GM12891 (cell line): Measurements from ENCODE around the gene CCDC178.
A peak's percentile ranks its signal among the peaks of the same experiment; 100 is the strongest.

Experiments
- DNase-seq: peaks from one replicate; pipeline ENCODE4 v3.0.0; 2011; ENCODE audit warnings: low spot score; ENCODE audit not compliant: insufficient read length
- FAIRE-seq: peaks from 2 replicates; lab custom pipeline; 2011; peaks lifted over from hg19 to GRCh38; lab: Jason Lieb, UNC
- PAX5 ChIP-seq: IDR thresholded peaks from 2 replicates; pipeline ENCODE4 v1.6.1; 2011; ENCODE audit warnings: low read length, moderate library complexity, mild to moderate bottlenecking; ENCODE audit not compliant: insufficient read depth, severe bottlenecking
- POLR2A ChIP-seq: IDR thresholded peaks from 2 replicates; pipeline ENCODE4 v1.6.1; 2011; ENCODE audit warnings: low read depth, low read length, control low read depth
- POLR2AphosphoS5 ChIP-seq: IDR thresholded peaks from 2 replicates; pipeline ENCODE4 v1.6.1; 2011; ENCODE audit warnings: low read depth, low read length, control low read depth
- POU2F2 ChIP-seq: IDR thresholded peaks from 2 replicates; pipeline ENCODE4 v1.6.1; 2011; ENCODE audit warnings: low read depth, mild to moderate bottlenecking, control low read depth, low read length, moderate library complexity
- SPI1 ChIP-seq: IDR thresholded peaks from 2 replicates; pipeline ENCODE4 v1.6.1; 2011; ENCODE audit warnings: low read depth, low read length, control low read depth
- TAF1 ChIP-seq: IDR thresholded peaks from 2 replicates; pipeline ENCODE4 v1.6.1; 2011; ENCODE audit warnings: low read depth, low read length, control low read depth

CCDC178 gene

DNA sequence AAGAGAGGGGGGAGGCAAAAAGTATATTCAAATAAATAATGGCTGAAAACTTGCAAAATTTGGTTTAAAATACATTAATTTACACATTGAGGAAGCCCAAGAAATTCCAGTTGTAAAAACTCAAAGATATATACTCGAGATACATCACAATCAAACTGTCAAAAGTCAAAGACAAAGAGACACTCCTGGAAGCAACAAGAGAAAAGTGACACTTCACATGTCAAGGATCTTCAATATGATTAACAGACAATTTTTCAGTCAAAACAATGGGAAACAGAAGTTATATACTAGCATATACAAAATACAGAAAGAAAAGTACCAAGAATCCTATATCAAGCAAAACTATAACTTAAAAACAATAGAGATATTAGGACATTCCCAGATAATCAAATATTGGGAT lies 170.2 kb downstream of the CCDC178 start:
- FAIRE-seq (no peak), DNase-seq (no peak)
- TF ChIP-seq PAX5 (no peak), POLR2AphosphoS5 (no peak), POLR2A (no peak), POU2F2 (no peak), SPI1 (no peak), TAF1 (no peak)

DNA sequence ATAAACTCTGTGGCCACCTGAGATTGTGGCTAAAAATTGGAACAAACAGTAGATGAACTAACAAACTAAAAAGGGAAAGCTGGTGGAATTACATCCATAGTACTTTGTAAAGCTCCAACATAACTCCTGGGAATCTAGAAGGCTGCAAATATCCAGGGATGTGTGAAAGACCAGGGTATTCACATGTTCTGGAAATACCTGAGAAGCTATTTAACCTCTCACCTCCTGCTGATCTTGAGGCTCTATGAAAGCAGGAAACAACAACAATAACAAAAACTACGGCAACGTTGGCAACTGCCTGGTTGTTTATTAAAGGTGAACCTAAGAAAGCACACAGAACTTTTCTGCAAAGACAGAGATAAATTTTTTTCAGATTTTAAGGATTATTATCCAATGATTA lies 171.3 kb downstream of the CCDC178 start:
- no peak for FAIRE-seq
- no peak for TF ChIP-seq TAF1
- no peak for TF ChIP-seq POU2F2
- TF ChIP-seq PAX5 = no peak
- no peak for TF ChIP-seq POLR2A
- DNase-seq = no peak

- FAIRE-seq = no peak
- no peak for DNase-seq
- no peak for TF ChIP-seq POLR2A
Measured at GRCh38 chr18:33264566-33264965, 176.0 kb downstream of the CCDC178 start.

GRCh38 chr18:33239298-33239697 lies 201.2 kb downstream of the CCDC178 start:
- no peak for TF ChIP-seq POLR2AphosphoS5
- TF ChIP-seq POLR2A = no peak
- TF ChIP-seq POU2F2 = no peak
- TF ChIP-seq TAF1 = no peak
- TF ChIP-seq PAX5 = no peak
- no peak for TF ChIP-seq SPI1
- no peak for DNase-seq
- FAIRE-seq = no peak

DNA sequence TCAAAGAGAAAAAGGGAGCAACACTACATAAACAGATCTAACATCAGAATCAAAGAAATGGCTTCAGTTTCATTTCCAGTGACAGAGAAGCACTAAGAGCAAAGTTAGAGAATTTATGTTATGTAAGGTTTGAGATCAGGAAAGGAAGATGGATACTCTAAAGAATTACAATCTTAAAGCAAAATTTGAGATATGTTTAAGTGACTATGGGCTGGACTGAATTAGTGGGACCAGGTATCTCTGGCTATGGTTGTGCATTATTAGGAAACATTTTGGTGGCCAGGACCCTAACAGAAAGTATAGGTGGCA lies 208.2 kb downstream of the CCDC178 start:
- no peak for DNase-seq
- TF ChIP-seq POU2F2 = no peak
- no peak for TF ChIP-seq PAX5
- FAIRE-seq = no peak

GRCh38 chr18:33231474-33232317 lies 208.8 kb downstream of the CCDC178 start:
- FAIRE-seq (peak; percentile 83), DNase-seq (peak; percentile 1)
- TF ChIP-seq PAX5 (no peak), POLR2A (no peak), TAF1 (no peak), SPI1 (no peak), POLR2AphosphoS5 (no peak), POU2F2 (no peak)

DNA sequence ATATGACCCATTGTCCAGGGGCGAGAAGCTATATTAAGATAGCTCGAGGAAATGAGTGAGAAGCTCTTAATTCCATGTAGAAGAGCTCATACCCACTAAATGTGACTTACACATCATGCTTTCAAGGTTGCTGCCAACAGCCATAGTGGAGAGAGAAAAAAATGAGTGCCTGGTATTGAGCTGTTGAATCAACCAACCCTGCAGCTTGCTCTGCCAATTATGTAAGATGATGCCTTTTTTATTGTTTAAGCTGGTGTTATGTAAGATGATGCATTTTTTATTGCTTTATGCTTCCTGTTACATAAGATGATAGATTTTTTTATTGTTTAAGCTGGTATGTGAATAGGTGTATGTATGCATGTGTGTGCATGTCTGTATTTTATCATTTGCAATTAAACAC lies 228.2 kb downstream of the CCDC178 start:
- DNase-seq (no peak), FAIRE-seq (no peak)
- TF ChIP-seq TAF1 (no peak), POLR2A (no peak), PAX5 (no peak), POLR2AphosphoS5 (no peak), SPI1 (no peak), POU2F2 (no peak)

GRCh38 chr18:33210575-33211189 lies 229.8 kb downstream of the CCDC178 start:
- no peak for FAIRE-seq
- TF ChIP-seq PAX5 = no peak
- TF ChIP-seq POLR2A = no peak
- TF ChIP-seq POU2F2 = no peak
- no peak for TF ChIP-seq POLR2AphosphoS5
- TF ChIP-seq TAF1 = no peak
- no peak for TF ChIP-seq SPI1
- DNase-seq = no peak

DNA sequence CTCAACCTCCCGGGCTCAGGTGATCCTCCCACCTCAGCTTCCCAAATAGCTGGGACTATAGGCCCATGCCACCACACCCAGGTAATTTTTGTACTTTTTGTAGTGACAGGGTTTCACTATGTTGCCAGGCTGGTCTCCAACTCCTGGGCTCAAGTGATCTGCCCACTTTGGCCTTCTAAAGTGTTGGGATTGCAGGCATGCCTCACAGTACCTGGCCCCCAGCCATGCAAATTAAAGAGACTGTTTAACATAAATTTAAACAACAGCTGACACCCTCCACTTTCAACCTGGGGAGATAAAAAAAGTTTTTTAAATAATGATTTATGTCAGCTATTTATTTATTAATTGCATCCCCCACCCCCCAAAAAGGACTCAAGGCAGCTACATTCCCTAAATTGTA lies 234.7 kb downstream of the CCDC178 start:
- FAIRE-seq = no peak
- TF ChIP-seq POU2F2 (no peak), POLR2AphosphoS5 (no peak), PAX5 (no peak), TAF1 (no peak), POLR2A (no peak), SPI1 (no peak)
- DNase-seq = no peak

GRCh38 chr18:33201509-33201926 lies 239.0 kb downstream of the CCDC178 start:
- FAIRE-seq (no peak), DNase-seq (no peak)
- TF ChIP-seq POLR2A (no peak), SPI1 (no peak), POU2F2 (no peak), TAF1 (no peak), POLR2AphosphoS5 (no peak), PAX5 (no peak)

GRCh38 chr18:33195795-33196194 lies 244.7 kb downstream of the CCDC178 start:
- FAIRE-seq (no peak), DNase-seq (no peak)
- TF ChIP-seq POLR2A = no peak
- TF ChIP-seq TAF1 = no peak
- TF ChIP-seq SPI1 = no peak
- no peak for TF ChIP-seq POU2F2
